SK-MEL-5 (cell line): ENCODE results near the gene ABHD6. TPM values are rescaled to one million over a fixed set of nuclear protein-coding genes. Genes with fewer than 3 reads are reported as not detected.
"Not testable (repeated sequence)": the region's sequence is repeated elsewhere in the genome, so short reads cannot be mapped to it uniquely, and the experiment has no call there.

Experiments used
- DNase-seq: peaks from one replicate; pipeline ENCODE4 v3.0.0-alpha.2; 2016; ENCODE audit warnings: low read depth, low spot score
- in situ Hi-C: cut with HindIII; loops from 2 replicates; pipeline ENCODE4 v1.10.0; 2016; ENCODE audit warnings: low sequenced_read_pairs, high pct_unique_total_duplicates, low pct_unique_long_range_greater_than_20kb
- polyA plus RNA-seq, 2 experiments: library from polyadenylated mRNA; depleted of rRNA; stranded (reverse); fragments of >200 nt; gene quantifications; 2 replicates each; pipeline ENCODE4 v1.2.3, GENCODE V29; 2015
- total RNA-seq: library from RNA; depleted of rRNA; stranded (reverse); fragments of >200 nt; shearing (Covaris generic); gene quantifications from 2 replicates; pipeline ENCODE4 v1.2.3, GENCODE V29; 2014; rRNA removed

ABHD6 gene
- total RNA-seq = 38.2 and 43.5 TPM in 2 replicates
- 32.4 and 35.0 TPM in 2 replicates for polyA plus RNA-seq (2015; cell fraction: cytosol; rRNA removed)
- 13.3 and 16.7 TPM in 2 replicates for polyA plus RNA-seq (2015; cell fraction: nucleus; rRNA removed)

GRCh38 chr3:58237238-58237940 lies at the start of gene ABHD6:
Gene ABHD6, plus strand, starts transcription at chr3:58237792. Its CDS starts 18,795 bp downstream, at chr3:58256587.
- in situ Hi-C loops = no loop called here
- DNase-seq = peak; percentile 59

DNA sequence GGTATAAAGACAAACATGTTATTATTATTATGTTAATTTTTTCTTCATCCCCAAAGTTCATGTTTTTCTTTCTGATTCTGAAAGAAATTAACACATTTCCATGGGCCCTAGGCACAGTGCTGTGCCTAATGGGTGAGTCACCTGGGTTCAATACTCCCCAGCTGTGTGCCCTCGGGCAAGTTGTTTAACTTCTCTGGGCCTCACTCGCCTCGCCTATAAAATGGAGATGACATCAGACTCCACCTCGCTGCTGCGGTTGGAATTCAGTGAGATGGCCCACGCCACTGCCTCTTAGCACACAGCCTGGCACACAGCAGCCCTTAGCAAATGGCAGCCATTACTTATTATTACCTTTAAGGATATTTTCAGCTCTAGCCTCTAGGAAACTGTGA lies 49.4 kb upstream of the ABHD6 start:
- in situ Hi-C loops = no loop called here

GRCh38 chr3:58188921-58189451 lies 48.6 kb upstream of the ABHD6 start:
- in situ Hi-C loops = no loop called here
- no peak for DNase-seq

More for the DNA sequence above, 49.4 kb upstream of the ABHD6 start:
- no peak for DNase-seq

DNA sequence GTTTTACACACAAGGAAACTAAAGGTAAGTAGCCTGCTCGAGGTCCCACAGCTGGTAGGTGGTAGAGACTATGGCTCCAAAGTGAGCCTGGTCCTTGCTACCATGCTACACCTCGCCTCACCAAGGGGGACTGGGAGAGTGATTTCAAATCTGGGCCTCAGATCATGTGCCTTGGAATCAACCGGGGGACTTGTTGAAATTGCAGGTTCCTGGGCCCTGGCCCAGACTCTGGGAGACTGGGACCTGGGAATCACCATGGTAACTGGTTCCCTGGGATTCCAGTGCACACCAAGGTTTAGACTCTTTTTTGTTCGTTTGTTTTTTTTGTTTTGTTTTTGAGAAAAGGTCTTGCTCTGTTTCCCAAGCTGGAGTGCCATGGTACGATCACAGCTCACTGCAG lies 47.9 kb upstream of the ABHD6 start:
- no peak for DNase-seq
- in situ Hi-C loops = no loop called here

- in situ Hi-C loops = no loop called here
- no peak for DNase-seq
These were observed 47.3 kb upstream of the ABHD6 start for GRCh38 chr3:58190291-58190690.

DNA sequence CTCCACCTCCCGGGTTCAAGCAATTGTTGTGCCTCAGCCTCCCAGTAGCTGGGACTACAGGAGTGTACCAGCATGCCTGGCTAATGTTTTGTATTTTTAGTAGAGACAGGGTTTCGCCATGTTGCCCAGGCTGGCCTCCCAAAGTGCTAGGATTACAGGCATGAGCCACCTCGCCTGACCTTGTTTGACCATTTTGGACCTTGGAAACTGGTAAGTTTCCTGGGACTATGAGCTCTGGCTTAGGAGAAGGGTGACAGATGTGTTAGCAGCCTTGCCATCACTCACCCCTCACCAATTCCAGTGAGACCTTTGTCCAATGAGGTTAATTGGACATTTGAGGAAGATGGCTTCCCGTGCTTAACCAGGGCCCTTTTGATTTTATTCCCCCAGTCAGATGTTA lies 46.7 kb upstream of the ABHD6 start:
- in situ Hi-C loops = no loop called here
- DNase-seq = no peak

GRCh38 chr3:58191361-58191991 lies 46.1 kb upstream of the ABHD6 start:
- no peak for DNase-seq
- in situ Hi-C loops = no loop called here

GRCh38 chr3:58192069-58192468 lies 45.5 kb upstream of the ABHD6 start:
- in situ Hi-C loops = no loop called here
- DNase-seq = no peak

DNA sequence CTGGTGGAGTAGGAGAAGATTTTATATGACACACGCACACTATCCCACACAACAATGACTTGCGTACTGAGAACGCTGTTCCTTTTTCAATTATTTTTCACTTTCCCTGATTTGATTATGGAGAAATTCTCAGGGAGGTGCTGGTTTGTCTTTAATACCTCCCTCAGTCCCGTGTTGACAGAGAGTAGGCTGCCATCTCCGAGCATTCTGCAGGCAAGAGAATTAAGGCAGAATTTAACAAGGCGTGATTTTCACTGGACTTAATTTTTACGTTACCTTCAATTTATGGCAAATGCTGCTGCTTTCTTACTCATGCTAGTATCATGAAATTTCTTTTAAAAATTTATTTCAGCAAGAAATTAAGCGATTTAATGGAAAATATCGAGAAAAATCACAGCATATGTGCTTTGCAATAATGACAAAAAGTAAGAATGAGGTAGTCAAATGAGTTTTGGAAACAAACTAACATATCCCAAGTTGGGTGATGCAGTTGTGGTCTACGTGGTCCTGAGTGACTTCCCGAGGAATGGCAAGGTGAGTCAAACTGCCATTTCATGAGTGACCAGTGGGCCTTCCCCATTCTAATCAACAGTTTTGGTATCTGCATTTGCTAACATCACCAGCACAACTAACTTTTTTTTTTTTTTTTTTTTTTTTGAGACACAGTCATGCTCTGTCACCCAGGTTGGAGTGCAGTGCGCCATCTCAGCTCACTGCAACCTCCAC lies 43.7 kb upstream of the ABHD6 start:
- no peak for DNase-seq
- in situ Hi-C loops = no loop called here

DNA sequence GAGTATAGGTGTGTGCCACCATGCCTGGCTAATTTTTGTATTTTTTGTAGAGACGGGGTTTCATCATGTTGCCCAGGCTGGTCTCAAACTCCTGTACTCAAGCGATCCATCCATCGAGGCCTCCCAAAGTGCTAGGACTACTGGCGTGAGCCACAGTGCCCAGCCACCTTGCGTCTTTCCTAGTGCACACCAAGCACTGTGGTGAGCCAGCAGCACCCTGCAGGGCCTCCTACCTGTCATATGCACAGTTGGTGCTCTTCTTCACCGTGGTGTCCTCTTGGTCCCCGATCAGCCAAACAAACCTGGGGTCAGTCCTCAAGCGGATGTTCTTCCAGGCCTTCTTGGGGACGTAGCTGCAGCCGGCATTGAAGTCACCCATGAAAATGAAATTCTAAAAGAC lies 40.0 kb upstream of the ABHD6 start:
- in situ Hi-C loops = no loop called here
- no peak for DNase-seq

GRCh38 chr3:58198362-58198761 lies 39.2 kb upstream of the ABHD6 start:
- no peak for DNase-seq
- in situ Hi-C loops = no loop called here

- DNase-seq = no peak
- in situ Hi-C loops = no loop called here
These were observed 38.8 kb upstream of the ABHD6 start for GRCh38 chr3:58198804-58199203.

GRCh38 chr3:58200121-58200709 lies 37.4 kb upstream of the ABHD6 start:
- no peak for DNase-seq
- in situ Hi-C loops = no loop called here

DNA sequence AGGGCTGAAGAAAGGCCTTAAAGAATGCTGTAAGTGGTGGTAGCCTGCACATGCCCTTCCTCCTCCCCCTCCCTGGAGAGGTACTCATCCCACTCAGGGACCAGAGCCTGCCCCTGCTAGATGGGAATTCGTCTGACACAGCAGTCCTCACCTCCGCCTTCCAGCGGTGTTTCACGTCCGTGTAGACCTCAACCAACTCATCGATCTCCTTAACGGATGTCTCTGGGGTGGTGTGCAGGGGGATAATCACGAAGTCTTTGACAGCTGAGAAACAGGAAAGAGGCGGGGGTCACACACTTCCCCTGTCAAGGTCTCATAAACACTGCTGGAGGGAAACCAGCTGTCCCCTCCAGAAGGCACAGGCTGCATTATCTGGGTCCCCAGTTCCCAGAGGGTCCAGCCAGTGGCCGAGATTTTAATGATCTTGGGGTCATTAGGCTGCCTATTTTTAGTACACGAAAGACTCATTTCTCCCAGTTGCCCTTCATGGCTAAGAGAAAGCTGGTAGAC lies 36.7 kb upstream of the ABHD6 start:
- no peak for DNase-seq
- in situ Hi-C loops = no loop called here

GRCh38 chr3:58201451-58201850 lies 36.1 kb upstream of the ABHD6 start:
- in situ Hi-C loops, DNase-seq: not testable (repeated sequence)

- in situ Hi-C loops = no loop called here
- no peak for DNase-seq
These were observed 34.7 kb upstream of the ABHD6 start for GRCh38 chr3:58202917-58203360.

DNA sequence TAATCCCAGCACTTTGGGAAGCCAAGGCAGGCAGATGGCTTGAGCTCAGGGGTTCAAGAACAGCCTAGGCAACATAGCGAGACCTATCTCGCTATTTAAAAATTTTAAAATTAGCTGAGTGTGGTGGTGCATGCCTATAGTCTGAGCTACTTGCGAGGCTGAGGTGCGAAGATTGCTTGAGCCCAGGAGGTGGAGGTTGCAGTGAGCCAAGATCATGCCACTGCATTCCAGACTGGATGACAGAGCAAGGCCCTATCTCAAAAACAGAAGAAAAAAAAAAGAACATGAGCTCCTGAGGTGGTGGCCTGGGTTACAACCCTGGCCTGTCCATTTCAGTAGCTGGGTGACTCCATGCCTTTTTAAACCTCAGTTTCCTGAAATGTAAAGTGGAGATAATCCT lies 34.1 kb upstream of the ABHD6 start:
- DNase-seq = no peak
- in situ Hi-C loops = no loop called here

DNA sequence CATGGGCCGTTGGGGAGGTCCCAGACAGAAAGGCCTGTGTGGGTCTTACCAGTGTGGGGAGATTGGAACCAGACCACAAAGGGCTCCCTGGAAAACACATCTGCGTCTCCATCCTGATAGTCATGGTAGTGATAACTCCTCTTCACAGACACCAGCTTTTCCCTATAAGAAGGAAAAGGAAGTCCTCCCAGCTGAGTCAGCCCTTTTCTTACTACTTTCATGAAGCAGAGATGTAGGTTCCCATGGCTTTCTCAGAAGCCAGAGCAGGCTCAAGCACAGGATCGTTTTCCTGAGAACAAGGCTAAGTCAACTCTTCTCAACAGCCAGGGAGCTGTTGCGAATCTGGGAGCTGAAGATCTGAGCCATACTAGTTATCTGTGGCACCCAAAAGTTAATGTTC lies 32.9 kb upstream of the ABHD6 start:
- DNase-seq = no peak
- in situ Hi-C loops = no loop called here
